HG03558 (cell line): ENCODE data around the gene LRRC66.

Experiments used
- ATAC-seq: cut with Tn5 transposase; IDR thresholded peaks from one replicate; pipeline ENCODE4 v1.9.1; 2021; ENCODE audit warnings: moderate number of reproducible peaks; ENCODE audit not compliant: unreplicated experiment; ENCODE audit errors: extremely low read depth

Gene LRRC66

GRCh38 chr4:52016981-52017380 lies 3.2 kb downstream of the LRRC66 start:
- no peak for ATAC-seq

- ATAC-seq = no peak
Measured at GRCh38 chr4:52015366-52015765, 4.8 kb downstream of the LRRC66 start.

- no peak for ATAC-seq
Measured at GRCh38 chr4:52014903-52015302, 5.3 kb downstream of the LRRC66 start.

- no peak for ATAC-seq
Measured at GRCh38 chr4:52012651-52013050, 7.5 kb downstream of the LRRC66 start.

GRCh38 chr4:52010986-52011385 lies 9.2 kb downstream of the LRRC66 start:
- no peak for ATAC-seq

GRCh38 chr4:52006887-52007286 lies 13.3 kb downstream of the LRRC66 start:
- ATAC-seq = no peak

- ATAC-seq = no peak
Measured at GRCh38 chr4:52005604-52006273, 14.4 kb downstream of the LRRC66 start.

GRCh38 chr4:52004414-52004813 lies 15.7 kb downstream of the LRRC66 start:
- ATAC-seq = no peak

GRCh38 chr4:52001616-52002015 lies 18.5 kb downstream of the LRRC66 start:
- no peak for ATAC-seq

- no peak for ATAC-seq
Measured at GRCh38 chr4:51999250-51999649, 20.9 kb downstream of the LRRC66 start.

- no peak for ATAC-seq
Measured at GRCh38 chr4:51998837-51999236, 21.3 kb downstream of the LRRC66 start.

GRCh38 chr4:51997647-51998046 lies 22.5 kb downstream of the LRRC66 start:
- no peak for ATAC-seq

GRCh38 chr4:51995647-51996220 lies 24.4 kb downstream of the LRRC66 start:
- ATAC-seq = no peak

- no peak for ATAC-seq
Measured at GRCh38 chr4:51965862-51966261, 54.3 kb downstream of the LRRC66 start.

GRCh38 chr4:51963841-51964517 lies 56.2 kb downstream of the LRRC66 start:
- ATAC-seq = no peak

GRCh38 chr4:51960486-51960885 lies 59.7 kb downstream of the LRRC66 start:
- no peak for ATAC-seq

GRCh38 chr4:51958199-51958968 lies 61.8 kb downstream of the LRRC66 start:
- ATAC-seq = no peak
